ENCODE data around the gene ANKH. TPM values are rescaled to one million over a fixed set of nuclear protein-coding genes. Genes with fewer than 3 reads are reported as not detected.

Gene ANKH
- total RNA-seq, 1 experiment from 2014 or later: 81.4 TPM

GRCh38 chr5:14876095-14876494, 4.5 kb upstream of the ANKH start:
- H3K4me1 ChIP-seq (replicated peaks; ENCODE audit: insufficient read depth): no peaks in the 10 kb centered on the region
- H3K4me2 ChIP-seq: no peak overlapping the region
- H3K27me3 ChIP-seq (ENCODE audit: insufficient read depth, low read depth): no peaks in the 10 kb centered on the region
- POLR2A ChIA-PET (ENCODE audit: unreplicated experiment): interaction anchor here (0.5 kb wide), 1 partner anchor 138 kb away, joined by 6 read pairs; no protein-coding TSS in a partner anchor
- TF ChIP-seq EZH2 (IDR thresholded peaks at IDR 0.05; ENCODE audit: low read depth): no peak
- TF ChIP-seq, protein P1, sequence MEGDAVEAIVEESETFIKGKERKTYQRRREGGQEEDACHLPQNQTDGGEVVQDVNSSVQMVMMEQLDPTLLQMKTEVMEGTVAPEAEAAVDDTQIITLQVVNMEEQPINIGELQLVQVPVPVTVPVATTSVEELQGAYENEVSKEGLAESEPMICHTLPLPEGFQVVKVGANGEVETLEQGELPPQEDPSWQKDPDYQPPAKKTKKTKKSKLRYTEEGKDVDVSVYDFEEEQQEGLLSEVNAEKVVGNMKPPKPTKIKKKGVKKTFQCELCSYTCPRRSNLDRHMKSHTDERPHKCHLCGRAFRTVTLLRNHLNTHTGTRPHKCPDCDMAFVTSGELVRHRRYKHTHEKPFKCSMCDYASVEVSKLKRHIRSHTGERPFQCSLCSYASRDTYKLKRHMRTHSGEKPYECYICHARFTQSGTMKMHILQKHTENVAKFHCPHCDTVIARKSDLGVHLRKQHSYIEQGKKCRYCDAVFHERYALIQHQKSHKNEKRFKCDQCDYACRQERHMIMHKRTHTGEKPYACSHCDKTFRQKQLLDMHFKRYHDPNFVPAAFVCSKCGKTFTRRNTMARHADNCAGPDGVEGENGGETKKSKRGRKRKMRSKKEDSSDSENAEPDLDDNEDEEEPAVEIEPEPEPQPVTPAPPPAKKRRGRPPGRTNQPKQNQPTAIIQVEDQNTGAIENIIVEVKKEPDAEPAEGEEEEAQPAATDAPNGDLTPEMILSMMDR (conservative IDR thresholded peaks at IDR 0.05): no peak
- no peak overlapping the region for H3K27ac ChIP-seq
- no peaks in the 10 kb centered on the region for H3K9me3 ChIP-seq (ENCODE audit: insufficient read depth, low read depth)
- no peaks in the 10 kb centered on the region; the same call in 1 of the 2 replicates for H3F3A ChIP-seq (ENCODE audit: insufficient read depth, low read depth)
- no peaks in the 10 kb centered on the region for H3K36me3 ChIP-seq (ENCODE audit: low read depth)
- no peaks in the 10 kb centered on the region for H4K20me1 ChIP-seq (ENCODE audit: insufficient read depth)
- no TSS peak for BruUV-seq (replicated peaks)
- no peak for DNase-seq
- H3K4me3 ChIP-seq: no peak overlapping the region
- no peaks in the 10 kb centered on the region for H3K79me2 ChIP-seq (ENCODE audit: low read depth)
- CTCF ChIA-PET: no interaction called here
- no peaks in the 10 kb centered on the region for H3K9me2 ChIP-seq (ENCODE audit: insufficient read depth)
- intact Hi-C loops (cut with micrococcal nuclease; ENCODE audit: unreplicated experiment): no loop called here
- no peak overlapping the region for H2AFZ ChIP-seq

DNA sequence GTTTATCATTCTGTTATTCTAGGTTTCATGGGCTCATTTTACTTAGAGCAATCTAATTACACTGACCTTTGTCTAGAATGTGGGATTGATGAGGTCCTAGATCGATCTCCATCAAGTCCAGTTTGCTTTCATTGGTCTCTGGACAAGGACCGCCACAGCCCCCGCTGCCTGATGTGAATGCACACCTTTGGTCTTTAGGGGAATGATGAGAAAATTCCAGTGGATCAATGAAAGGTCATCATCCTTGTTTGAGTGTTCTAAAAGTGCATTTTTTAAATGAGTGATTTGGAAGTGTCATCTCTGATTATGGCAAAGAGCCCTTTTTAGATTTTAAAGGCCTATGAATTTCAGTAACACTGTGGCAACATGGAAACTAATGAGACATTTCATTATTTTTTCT, 2.2 kb upstream of the ANKH start:
- H4K20me1 ChIP-seq (ENCODE audit: insufficient read depth): no peaks in the 10 kb centered on the region
- H2AFZ ChIP-seq: no peak overlapping the region
- no peaks in the 10 kb centered on the region for H3K79me2 ChIP-seq (ENCODE audit: low read depth)
- no TSS peak for BruUV-seq (replicated peaks)
- no peaks in the 10 kb centered on the region for H3K27me3 ChIP-seq (ENCODE audit: insufficient read depth, low read depth)
- no peaks in the 10 kb centered on the region for H3K9me2 ChIP-seq (ENCODE audit: insufficient read depth)
- H3K36me3 ChIP-seq (ENCODE audit: low read depth): no peaks in the 10 kb centered on the region
- no peak overlapping the region for H3K4me3 ChIP-seq
- no peak for DNase-seq
- ChIA-PET POLR2A (ENCODE audit: unreplicated experiment) (no interaction called here), CTCF (interaction anchor here (0.6 to 1.7 kb wide), 4 partner anchors 64 to 721 kb away, joined by 3 to 4 read pairs (median 4); no protein-coding TSS in a partner anchor)
- H3K4me1 ChIP-seq (replicated peaks; ENCODE audit: insufficient read depth): peaks cover 7% of the 10 kb centered on the region; the same call in 1 of the 2 replicates
- no peaks in the 10 kb centered on the region for H3K9me3 ChIP-seq (ENCODE audit: insufficient read depth, low read depth)
- H3K4me2 ChIP-seq: no peak overlapping the region
- no peak overlapping the region for H3K27ac ChIP-seq
- H3F3A ChIP-seq (ENCODE audit: insufficient read depth, low read depth): no peaks in the 10 kb centered on the region; the same call in 1 of the 2 replicates
- intact Hi-C loops (cut with micrococcal nuclease; ENCODE audit: unreplicated experiment): loop anchor here (5.0 kb wide), 1 partner anchor 84 kb away; no protein-coding TSS in a partner anchor
- TF ChIP-seq, protein P1 (conservative IDR thresholded peaks at IDR 0.05): no peak
- TF ChIP-seq EZH2 (IDR thresholded peaks at IDR 0.05; ENCODE audit: low read depth): no peak

DNA sequence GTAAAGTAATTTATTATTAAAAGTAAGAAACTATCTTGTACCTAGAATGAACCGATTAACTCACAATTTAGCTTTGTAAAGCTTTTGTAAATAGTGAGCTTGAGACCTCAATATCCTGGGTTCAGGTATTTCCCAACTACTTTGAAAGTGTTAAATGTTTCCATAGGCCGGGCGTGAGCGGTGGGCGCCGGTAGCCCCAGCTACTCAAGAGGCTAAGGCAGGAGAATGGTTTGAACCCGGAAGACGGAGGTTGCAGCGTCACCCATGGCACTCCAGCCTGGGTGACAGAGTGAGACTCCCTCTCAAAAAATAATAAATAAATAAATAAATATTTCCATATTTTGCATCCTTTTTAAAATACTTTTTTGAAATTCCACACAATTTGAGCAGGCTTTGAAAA, 1.5 kb upstream of the ANKH start:
- Histone ChIP-seq H3K9me2 (ENCODE audit: insufficient read depth) (no peaks in the 10 kb centered on the region), H3K4me2 (no peak overlapping the region), H4K20me1 (ENCODE audit: insufficient read depth) (no peaks in the 10 kb centered on the region), H3K4me3 (no peak overlapping the region), H3F3A (ENCODE audit: insufficient read depth, low read depth) (no peaks in the 10 kb centered on the region; the same call in 1 of the 2 replicates), H3K36me3 (ENCODE audit: low read depth) (no peaks in the 10 kb centered on the region), H3K79me2 (ENCODE audit: low read depth) (no peaks in the 10 kb centered on the region), H3K27ac (no peak overlapping the region), H3K27me3 (ENCODE audit: insufficient read depth, low read depth) (no peaks in the 10 kb centered on the region), H3K9me3 (ENCODE audit: insufficient read depth, low read depth) (no peaks in the 10 kb centered on the region), H2AFZ (no peak overlapping the region), H3K4me1 (replicated peaks; ENCODE audit: insufficient read depth) (peaks cover 7% of the 10 kb centered on the region; the same call in 1 of the 2 replicates)
- BruUV-seq (replicated peaks): no TSS peak
- no peak for DNase-seq
- POLR2A ChIA-PET (ENCODE audit: unreplicated experiment): interaction anchor here (0.6 kb wide), 1 partner anchor 1663 kb away, joined by 5 read pairs; no protein-coding TSS in a partner anchor
- intact Hi-C loops (cut with micrococcal nuclease; ENCODE audit: unreplicated experiment): loop anchor here (5.0 kb wide), 1 partner anchor 84 kb away; no protein-coding TSS in a partner anchor
- TF ChIP-seq EZH2 (IDR thresholded peaks at IDR 0.05; ENCODE audit: low read depth): no peak
- TF ChIP-seq, protein P1 (conservative IDR thresholded peaks at IDR 0.05): no peak
- CTCF ChIA-PET: interaction anchor here (0.7 to 1.8 kb wide), 5 partner anchors 24 to 188 kb away, joined by 3 to 8 read pairs (median 3); no protein-coding TSS in a partner anchor
